ENCODE results near the gene AKT1S1.

Gene AKT1S1

DNA sequence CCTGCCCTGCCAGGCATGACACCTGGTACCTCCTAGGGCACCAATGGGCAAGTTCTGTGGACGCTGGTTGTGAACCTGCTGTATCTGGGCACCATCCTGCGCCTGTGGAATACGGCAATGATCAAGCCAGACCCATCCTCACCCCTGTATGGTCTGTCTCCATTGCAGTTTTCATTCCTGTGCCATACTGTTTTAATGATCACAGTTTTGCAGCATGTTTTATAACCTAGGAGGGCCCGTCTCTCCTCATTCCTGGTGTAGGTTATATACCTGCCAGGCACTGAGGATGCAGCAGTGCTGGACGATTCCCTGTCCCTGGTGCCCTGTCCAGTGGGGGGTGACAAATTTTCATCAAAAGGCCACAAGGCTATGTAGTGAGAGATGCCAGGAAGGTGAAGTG is 5.9 kb upstream of the AKT1S1 start:
- DNase-seq (ENCODE audit: low read depth, low spot score), result no peak

DNA sequence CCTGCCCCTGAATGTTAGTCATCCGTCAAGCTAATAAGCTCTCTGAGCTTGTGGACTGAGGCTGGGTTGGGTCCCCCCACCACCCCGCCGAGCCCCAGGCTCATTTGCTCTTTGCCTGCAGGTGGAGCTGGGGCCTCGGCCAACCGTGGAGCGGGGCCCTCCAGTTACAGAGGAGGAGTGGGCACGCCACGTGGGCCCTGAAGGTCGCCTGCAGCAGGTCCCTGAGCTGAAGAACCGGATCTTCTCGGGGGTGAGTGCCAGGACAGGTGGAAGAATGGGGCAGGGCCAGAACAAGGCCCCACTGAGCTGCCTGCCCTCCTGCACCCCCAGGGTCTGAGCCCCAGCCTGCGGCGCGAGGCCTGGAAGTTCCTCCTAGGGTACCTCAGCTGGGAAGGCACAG is 5.5 kb upstream of the AKT1S1 start:
- no peak for DNase-seq (ENCODE audit: low read depth, low spot score)

DNA sequence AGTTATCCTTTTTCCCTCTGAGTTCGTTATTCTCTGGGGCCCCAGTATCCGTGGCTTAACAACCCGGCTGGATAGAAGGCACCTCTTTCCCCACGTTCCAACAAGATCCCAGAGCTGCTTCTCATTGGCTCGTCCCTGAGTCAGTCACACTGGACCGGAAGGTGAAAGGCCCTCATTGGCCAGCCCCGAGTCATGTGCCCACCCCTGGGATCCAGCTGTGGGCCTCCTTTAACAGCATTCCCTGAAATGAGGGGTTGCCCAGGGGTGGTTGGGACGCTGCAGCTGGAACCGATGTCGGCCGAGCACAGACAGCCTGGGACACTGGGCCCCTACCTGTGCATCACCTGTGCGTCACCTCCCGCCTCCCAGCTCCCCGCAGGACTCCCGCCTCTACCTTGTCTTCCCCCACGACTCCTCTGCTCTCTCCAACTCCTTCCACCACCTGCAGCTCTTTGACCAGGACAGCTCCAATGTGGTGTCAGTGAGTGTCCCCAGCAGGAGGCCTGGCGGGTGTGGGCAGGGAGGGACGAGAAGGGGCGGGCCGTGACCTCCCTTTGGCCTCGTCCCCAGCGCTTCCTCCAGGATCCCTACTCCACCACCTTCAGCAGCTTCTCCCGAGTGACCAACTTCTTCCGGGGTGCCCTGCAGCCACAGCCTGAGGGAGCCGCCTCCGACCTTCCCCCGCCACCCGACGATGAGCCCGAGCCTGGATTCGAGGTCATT is 4.7 kb upstream of the AKT1S1 start:
- DNase-seq (ENCODE audit: low read depth, low spot score), result no peak

DNA sequence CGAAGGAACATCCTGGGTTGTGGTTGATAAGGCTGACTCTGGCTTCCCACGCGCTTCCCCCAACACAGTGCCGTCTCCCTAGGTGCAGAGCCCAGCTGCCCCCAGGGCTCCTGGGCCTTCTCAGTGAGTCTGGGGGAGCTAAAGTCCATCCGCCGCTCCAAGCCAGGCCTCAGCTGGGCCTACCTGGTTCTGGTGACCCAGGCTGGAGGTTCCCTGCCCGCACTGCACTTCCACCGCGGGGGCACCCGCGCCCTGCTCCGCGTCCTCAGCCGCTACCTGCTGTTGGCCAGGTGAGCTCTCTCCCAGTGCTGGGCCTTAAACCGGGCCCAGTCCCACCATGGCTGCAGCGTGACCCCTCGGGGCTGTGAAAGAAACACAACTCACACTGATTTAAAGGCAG is 4.0 kb upstream of the AKT1S1 start:
- no peak for DNase-seq (ENCODE audit: low read depth, low spot score)

DNA sequence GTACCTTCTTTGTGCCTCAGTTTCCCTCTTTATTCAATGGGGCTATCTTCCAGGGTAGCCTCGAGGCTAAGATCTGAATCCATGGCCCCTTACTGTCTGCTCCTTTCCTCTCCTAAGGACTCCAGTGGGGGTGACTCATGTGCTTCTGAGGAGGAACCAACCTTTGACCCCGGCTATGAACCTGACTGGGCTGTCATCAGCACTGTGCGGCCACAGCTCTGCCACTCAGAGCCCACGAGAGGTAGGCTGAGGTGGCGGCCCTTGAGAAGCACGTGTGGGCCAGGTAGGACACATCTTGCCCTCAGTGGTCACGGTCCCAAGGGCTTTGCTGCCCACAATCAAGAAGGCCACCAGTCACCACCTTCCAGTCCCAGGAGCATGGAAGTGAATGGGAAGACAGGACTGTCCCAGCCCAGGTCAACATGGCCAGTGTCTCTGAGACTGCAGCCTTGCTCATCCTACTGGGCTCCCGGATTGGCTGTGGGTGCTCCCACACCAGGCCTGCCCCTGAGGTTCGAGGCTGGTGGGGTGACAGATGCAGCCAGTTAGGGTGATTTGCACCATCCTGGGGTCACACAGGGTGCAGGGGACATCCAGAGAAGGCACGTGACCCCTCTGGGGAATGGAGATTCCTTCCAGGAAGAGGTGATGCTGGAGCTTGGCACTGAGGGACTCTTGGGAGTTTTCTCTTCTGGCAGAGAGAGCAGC is 3.2 kb upstream of the AKT1S1 start:
- no peak for DNase-seq (ENCODE audit: low read depth, low spot score)

DNA sequence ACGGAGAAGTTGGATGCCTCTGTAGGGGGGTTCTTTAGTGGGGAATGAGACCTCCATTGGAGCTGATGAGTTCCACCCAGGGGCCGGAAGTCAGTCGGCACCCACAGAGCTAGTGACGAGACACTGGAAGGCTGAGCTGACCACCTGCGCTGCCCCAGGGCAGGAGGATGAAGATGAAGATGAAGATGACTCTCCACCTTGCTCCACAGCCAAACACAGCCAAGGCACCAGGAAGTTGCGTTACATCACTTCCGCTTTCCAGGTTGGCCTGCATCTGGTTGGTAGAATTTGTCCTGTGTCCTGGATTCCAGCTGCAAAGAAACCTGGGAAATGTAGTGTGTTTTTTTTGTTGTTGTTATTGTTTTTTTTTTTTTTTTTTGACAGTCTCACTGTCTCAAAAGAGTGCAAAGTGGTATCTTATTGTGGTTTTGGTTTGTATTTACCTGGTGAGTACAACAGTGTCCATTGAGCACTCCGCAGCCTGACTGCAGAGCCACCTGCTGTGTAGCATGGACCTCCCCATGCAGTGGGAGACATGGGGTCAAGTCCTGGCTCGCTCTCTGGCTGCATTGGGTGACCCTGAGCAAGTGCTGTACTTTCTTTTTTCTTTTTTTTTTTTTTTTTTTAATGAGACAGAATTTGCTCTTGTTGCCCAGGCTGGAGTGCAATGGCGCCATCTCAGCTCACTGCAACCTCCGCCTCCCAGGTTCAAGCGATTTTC is 2.2 kb upstream of the AKT1S1 start:
- DNase-seq (ENCODE audit: low read depth, low spot score), result no peak

DNA sequence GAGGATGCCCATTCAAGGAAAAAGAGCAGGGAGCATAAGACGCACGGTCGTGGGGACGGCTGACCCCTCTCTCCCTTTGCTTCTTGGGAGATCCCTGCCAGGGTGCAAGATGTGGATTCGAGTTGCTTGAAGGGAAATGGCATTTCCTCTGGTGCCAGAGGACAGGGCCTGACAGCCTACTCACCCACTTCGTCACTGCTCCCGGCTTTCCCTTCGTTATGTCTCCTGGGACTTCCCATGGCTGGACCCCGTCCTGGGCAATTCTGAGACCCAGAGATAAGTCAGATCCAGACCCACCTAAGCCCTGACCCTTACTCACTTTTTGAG is 1.6 kb upstream of the AKT1S1 start:
- no peak for DNase-seq (ENCODE audit: low read depth, low spot score)

DNA sequence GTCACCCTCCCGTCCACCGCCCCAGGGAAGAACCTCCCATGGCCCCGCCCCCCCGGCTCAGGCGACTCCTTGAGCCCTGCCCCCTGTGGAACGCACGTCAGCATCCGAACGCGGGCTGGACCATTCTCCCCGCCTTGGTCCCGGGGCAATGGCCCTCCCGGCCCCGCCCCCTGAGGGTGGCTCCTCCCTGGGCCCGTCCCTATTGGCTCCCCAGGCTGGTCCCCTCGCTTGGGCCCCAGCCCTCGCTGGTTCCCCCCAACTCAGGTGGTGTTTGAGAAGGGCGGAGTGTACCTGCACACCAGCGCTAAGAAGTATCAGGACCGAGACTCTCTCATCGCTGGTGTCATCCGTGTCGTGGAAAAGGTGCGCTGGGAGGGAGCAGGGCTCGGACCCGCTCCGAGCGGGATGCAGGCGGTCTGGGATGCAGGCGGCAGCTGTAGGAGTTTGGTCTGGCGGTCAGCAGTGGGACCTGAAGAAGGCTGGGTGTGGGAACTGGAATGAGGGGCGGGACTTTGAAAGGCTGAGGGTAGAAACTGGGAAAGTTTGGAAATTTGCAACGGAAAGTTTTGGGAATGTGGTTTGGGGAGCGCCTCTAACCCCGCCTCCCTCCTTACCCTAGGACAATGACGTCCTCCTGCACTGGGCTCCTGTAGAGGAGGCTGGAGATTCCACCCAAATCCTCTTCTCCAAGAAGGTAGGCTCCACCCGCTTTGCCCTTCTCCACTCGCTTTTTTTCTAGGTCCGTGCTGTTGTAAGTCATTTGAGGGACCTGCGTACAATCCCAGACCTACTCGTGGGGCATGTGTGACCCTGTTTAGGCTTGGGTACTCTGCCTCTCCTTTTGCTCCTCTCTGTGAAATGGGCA is 956 bp upstream of the AKT1S1 start:
- peak; percentile 91 for DNase-seq (ENCODE audit: low read depth, low spot score)

DNA sequence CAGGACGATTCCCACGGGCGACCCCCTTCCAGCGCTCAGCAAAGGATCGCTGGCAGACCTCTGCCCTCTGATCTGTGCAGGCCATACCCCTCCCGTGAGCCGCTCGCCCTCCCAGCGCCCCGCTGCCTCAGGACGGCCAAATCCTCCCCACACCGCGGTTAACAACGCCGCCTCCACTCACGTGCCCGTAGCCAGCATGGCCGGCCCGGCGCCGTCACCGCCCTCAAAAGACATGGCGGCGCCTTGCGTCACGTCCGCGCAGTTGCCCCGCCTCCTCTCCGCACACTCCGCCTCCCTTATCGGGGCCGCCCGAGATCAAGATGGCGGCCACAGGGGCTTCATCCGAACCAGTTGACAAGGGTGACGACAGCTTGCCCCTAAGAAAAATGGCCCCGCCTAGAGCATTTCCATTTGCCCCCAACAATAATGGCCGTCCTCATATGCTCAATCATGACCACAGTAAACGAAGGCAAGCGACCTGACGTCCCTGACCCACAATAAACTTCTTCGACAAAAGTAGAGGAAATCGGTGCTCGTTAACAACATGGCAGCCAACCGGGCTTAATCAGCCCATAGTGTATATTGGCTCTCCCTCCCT is 634 bp downstream of the AKT1S1 start:
- peak; percentile 97 for DNase-seq (ENCODE audit: low read depth, low spot score)

DNA sequence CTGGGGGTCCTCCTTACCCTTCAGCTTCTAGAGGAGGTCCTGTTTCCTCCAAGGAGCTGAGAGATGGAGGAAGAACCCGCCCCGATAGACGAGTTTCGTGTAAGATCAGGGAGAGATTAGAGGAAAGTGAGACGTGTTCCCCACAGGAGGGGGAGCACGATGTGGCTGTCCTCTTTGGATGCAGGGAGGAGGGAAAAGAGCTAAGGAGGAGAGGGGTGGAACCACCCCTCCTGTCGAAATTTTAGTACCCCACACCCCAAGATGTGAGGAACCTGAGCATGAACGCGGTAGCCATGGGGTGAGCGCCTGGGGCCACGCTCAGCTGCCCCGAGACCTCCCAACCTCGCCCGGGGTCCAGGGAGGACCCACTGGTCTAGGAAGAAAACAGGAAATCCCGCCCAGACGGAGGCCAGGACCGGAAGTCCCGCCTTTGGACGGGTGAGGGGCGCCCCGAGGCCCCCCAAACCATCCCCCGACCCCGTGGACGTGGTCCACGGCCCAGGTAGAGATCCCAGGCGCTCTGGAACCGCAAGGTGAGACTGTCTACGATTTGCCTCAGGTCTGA is 1.2 kb downstream of the AKT1S1 start:
- no peak for DNase-seq (ENCODE audit: low read depth, low spot score)

DNA sequence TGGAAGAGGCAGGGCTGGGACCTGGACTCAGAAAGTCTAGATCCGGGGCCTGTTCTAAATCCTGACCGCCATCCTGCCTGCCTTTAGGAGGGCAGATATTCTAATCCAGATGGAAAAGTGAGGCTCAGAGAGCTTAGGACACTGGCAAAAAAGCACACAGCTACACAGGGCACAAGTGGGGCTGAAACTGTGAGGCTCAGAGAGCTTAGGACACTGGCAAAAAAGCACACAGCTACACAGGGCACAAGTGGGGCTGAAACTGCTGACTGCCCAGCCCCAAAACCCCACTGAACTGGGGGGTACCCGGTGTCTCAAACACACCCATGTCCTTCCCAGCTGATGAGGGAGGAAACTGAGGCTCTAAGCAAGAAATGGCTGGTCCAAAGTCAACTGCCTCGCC is 2.0 kb downstream of the AKT1S1 start:
- no peak for DNase-seq (ENCODE audit: low read depth, low spot score)

DNA sequence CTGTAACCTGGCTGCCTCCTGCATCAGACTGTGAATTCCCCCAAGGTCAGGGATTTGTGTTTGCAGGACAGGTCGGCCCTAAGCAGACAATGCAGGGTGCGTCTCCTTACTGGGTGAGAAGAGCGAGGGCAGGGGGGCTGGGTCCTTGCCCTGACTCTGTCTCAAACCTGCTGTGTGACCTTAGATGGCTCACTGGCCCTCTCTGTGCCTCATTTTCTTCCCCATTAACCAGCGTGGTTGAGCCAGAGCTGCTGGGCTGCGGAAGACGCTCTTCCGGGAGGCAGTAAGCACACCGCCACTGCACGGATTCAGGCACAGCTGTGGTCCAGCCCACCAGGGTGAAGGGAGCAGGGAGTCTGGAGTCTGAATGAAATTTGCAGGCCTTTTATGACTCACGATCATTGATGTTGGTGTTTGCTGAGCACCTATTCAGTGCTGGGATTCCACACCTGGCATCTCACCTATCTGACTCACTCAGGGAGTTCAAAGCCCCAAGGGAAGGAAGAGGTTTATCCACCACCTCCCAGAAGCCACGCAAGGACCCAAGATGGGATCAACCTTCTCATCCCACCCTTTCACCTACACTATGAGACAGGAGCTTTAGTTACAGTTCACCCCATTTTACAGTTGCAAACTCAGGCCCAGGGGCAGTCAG is 2.5 kb downstream of the AKT1S1 start:
- no peak for DNase-seq (ENCODE audit: low read depth, low spot score)

DNA sequence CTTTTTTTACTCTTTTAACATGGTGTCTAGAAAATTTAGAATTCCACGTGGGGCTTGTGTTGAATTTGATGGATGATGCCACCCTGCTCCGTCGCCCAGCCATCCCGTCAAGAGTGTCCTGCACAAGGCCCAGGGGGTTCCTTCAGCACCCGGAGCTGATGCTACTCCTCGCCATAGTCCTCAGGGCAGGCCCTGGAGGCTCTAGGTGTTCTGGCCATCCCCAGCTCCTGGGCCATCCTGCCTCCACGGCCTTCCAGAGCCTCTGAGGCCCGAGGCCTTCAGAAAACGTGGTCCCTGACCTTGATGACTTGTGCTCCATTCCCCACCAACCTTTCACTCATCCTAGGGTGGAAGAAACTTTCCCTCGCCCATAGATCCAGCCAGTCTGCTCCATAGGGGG is 3.3 kb downstream of the AKT1S1 start:
- no peak for DNase-seq (ENCODE audit: low read depth, low spot score)

DNA sequence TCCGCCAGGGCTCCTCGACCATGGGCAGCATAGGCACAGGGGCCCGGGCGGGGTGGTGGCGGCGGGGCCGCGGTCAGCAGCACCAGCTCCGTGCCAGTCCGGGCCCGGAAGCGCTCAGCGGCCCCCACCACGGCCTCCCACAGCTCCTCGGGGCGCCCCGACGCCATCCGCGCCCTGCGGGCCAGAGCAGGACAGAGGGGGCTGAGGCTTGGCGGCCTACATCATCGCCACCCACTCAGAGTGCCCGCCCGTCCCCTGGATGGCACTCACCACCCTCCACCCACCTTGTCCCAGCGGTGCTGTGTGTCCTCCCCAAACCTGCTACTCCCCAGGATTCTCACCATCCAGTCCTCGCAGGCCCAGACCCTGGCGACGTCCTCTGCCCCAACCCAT is 4.0 kb downstream of the AKT1S1 start:
- DNase-seq (ENCODE audit: low read depth, low spot score), result no peak

DNA sequence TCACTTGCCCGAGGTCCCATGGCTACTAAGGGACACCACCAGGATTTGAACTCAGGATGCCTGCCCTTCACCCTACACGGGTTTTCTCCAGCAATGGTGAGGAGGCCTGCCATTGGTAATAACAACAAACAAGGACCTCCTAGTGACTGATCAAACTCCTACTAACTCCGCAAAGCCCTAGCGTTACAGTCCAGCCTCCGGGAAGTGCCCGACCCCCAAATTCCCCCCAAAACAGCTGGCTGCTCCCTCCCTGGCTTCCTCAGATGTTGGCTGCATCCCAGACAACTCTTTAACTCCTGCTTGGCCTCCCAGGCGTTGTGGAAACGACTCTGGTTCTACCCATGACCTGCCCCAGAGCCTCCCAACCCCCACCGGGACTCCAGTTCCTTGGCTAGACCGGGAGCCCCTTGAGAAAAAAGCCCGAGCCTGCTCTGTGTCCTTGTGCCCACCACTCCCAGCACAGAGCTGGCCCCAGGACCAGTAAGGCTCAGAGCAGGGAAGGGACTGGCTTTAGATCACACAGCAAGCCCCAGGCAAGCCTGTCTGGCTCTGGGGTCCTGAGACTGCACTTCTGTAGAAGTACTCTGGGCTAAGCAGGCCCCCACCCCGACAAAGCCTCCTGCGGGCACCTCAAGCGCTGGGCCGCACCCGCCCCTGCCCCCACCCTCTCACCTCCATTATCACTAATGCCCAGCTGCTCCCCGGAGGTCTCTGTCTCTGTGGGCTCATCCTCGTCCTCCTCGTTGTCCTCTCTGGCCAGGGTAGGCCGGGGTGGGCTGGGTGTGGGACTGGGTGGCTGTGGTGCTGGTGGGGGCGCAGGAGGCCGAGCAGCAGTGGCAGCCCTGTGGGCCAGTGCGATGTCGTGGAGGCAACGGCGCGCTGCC is 4.7 kb downstream of the AKT1S1 start:
- no peak for DNase-seq (ENCODE audit: low read depth, low spot score)

DNA sequence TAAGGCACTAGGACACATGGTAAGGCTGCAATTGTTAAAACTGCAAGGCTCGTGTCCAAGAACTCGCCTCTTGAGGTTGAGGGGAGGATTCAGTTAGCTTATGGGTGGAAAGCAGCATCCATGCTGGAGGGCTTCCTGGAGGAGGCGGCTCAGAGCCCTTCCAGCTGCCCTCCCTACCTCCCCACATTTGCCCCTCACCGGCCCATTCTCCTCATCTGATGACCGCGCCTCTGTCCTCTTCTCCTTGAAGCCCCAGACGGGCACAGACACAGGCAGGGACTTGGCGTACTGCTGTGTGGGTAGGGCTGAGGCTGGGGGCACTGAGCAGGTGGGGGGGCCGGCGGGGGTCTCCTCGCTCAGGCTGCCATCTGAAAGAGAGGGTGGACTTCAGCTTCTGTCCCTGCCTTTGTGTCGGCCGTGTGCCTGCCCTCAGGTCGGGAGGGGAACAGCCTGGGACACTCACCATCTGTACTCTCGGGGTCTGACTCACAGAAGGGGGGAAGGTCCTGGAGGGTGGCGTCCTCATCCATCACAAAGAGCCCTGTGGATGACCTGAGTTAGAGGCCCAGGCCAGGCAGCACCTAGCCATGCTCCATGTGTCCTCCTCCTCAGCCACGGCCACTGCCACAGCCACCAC is 5.7 kb downstream of the AKT1S1 start:
- no peak for DNase-seq (ENCODE audit: low read depth, low spot score)

DNA sequence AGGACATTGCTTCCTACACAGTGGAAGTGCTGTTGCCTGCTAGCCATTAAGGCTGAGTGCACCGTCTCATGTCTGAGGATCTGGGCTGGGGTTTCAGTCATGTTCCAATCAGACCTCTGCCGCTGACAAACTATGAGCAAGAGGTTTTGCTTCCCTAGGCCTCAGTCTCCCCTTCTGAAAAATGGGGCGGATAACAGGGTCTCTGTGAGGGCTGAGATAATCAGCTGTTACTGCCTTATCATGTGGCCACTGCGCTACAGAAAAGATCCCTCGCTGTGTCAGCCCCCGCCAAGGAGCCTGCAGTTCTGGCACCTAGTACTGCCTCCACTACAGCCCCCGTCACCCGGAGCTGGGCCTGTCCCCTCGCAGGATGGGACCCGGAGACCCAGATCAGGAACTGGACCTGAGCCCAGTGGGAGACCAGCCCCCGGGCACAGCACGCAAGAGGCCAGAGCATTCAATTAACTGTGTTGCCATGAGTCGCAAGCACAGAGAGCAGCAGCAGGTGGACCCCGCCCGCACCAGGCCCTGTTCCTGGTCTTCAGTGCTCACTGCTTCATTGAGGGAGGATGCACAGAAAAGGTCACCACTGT is 6.8 kb downstream of the AKT1S1 start:
- no peak for DNase-seq (ENCODE audit: low read depth, low spot score)

DNA sequence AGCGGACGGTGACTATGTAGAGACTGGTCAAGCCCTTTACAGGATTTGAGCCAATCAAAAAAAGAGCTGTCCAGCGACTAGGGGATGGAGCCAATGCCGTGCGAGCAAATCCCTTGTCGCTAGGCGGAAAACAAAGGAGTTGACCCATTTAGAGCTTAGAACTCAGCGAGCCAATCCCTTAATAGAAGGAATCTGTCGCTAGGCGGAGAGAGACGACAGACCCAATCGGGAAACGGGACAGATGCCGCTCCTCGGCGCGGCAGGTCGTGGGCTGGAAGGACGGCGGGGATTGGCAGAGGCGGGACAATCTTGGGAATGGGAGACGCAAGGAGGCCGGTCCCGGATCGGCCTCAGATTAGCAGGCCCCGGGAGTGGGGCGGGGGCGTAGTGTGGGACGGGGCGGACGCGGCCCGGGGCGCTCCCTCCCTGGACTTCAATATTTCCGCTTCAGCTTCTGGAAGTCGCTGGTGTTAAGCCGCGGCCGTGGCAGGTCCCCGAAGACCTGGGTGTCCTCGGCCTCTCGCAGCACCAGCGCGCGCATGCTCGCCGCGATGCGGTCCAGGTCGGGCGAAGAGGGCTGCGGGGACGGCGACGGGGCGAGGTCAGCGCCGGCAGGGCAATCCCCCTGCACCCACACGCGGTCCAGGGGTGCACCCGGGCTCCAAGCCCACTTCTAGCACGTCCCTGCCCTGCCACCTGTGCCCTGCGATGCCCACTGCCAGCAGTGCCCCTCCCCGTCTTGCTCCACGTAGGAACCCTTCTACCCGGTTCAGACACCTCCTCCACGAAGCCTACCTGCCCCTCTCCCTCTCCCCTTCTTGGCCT is 7.5 kb downstream of the AKT1S1 start:
- DNase-seq (ENCODE audit: low read depth, low spot score), result peak; percentile 100
